Natural killer cell (primary cell): Measurements from ENCODE around the gene ZFAND2B. TPM values are rescaled to one million over a fixed set of nuclear protein-coding genes. Genes with fewer than 3 reads are reported as not detected.

Experiments used
- ATAC-seq, 3 donors: fragments of 150-1000 bp in 2 of 3; fragments of 200-7000 bp in 1 of 3; cut with Tn5 transposase; 1 replicate in 1 of 3; 2 replicates in 2 of 3; pipeline ENCODE4 v1.10.0; 2021; ENCODE audit warnings: mild to moderate bottlenecking in 2 of 3, moderate library complexity in 2 of 3
- DNase-seq, 2 donors: peaks; one replicate each; pipeline versions ENCODE4 v3.0.0 to v3.0.0-alpha.2; 2013 to 2021; ENCODE audit warnings: mixed read lengths in 1 of 2
- H3K27ac ChIP-seq: one replicate; pipeline ENCODE4 v1.5.1; 2013; ENCODE audit warnings: mild to moderate bottlenecking, low read length
- H3K27me3 ChIP-seq: one replicate; pipeline ENCODE4 v1.6.1; 2013; ENCODE audit warnings: low read length; ENCODE audit not compliant: control insufficient read depth, insufficient read depth
- H3K36me3 ChIP-seq: one replicate; pipeline ENCODE4 v1.6.1; 2013; ENCODE audit warnings: low read length; ENCODE audit not compliant: control insufficient read depth, insufficient read depth
- H3K4me1 ChIP-seq: one replicate; pipeline ENCODE4 v1.6.1; 2013; ENCODE audit warnings: low read length; ENCODE audit not compliant: control insufficient read depth, insufficient read depth
- H3K4me3 ChIP-seq: one replicate; pipeline ENCODE4 v1.5.1; 2013; ENCODE audit warnings: low read length
- H3K9me3 ChIP-seq: one replicate; pipeline ENCODE4 v1.6.1; 2013; ENCODE audit warnings: low read length; ENCODE audit not compliant: control insufficient read depth, insufficient read depth
- H3K27ac Mint-ChIP-seq, 2 donors: one replicate each; pipeline ENCODE4 v1.8.0; 2022; ENCODE audit warnings: mild to moderate bottlenecking in 2 of 2, mixed read lengths in 2 of 2, moderate library complexity in 1 of 2
- H3K27me3 Mint-ChIP-seq, 2 donors: one replicate each; pipeline ENCODE4 v1.8.0; 2022; ENCODE audit warnings: low read depth in 2 of 2, mixed read lengths in 2 of 2
- H3K36me3 Mint-ChIP-seq: one replicate; pipeline ENCODE4 v1.8.0; 2022; ENCODE audit warnings: mixed read lengths
- H3K4me1 Mint-ChIP-seq, 2 donors: one replicate each; pipeline ENCODE4 v1.8.0; 2022; ENCODE audit warnings: mixed read lengths in 2 of 2
- H3K4me3 Mint-ChIP-seq: one replicate; pipeline ENCODE4 v1.8.0; 2022; ENCODE audit warnings: mild to moderate bottlenecking, moderate library complexity, mixed read lengths
- H3K9me3 Mint-ChIP-seq, 2 donors: one replicate each; pipeline ENCODE4 v1.8.0; 2022; ENCODE audit warnings: mixed read lengths in 2 of 2
- WGBS: methylation state at CpG from one replicate; pipeline ENCODE4 v1.1.7; 2013; ENCODE audit warnings: missing lambda C conversion rate; ENCODE audit not compliant: insufficient coverage; 5-methylcytosine and 5-hydroxymethylcytosine counted together
- intact Hi-C: fragments of 100-400 bp; cut with micrococcal nuclease; formaldehyde crosslinking; loops from one replicate; pipeline ENCODE4 v1.14.2; 2022
- total RNA-seq, 4 donors: library from RNA; stranded (reverse); fragments of 120-200 nt in 1 of 4; gene quantifications; one replicate each; pipeline versions ENCODE4 v1.2.3 to v1.2.4, GENCODE V29; 2013 to 2022
- TF ChIP-seq, protein P1 (sequence below): fragments of 200-600 bp; IDR thresholded peaks from one replicate; pipeline ENCODE4 v1.8.0; 2022; ENCODE audit warnings: antibody characterized with exemption

ZFAND2B gene
- total RNA-seq, 3 donors from 2014 or later (not counting 1 experiment from before 2014, with no cell fraction given): 67.6 to 84.0 (median 83.4) TPM

DNA sequence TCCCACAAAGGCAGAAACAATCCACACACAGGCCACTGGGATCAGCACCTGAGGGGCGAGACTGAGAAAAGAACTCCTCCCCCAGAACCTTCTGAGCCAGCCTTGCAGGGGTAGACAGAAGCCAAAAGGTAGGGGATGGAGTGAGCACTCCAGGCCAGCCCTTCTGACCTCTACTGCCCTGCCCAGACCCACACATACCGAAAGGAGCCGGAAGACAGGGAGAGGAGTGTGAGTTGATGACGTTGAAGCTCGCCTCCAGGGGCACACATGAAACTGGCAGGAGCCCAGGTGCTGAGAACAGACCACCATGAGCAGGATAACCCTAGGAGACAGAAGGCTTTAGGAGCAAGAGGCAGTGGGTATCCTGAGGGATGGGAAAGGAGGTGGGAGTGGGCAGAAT, 38.6 kb upstream of the ZFAND2B start:
- no peak for ATAC-seq
- intact Hi-C loops: no loop called here
- H3K36me3 Mint-ChIP-seq: no peaks in the 10 kb centered on the region

DNA sequence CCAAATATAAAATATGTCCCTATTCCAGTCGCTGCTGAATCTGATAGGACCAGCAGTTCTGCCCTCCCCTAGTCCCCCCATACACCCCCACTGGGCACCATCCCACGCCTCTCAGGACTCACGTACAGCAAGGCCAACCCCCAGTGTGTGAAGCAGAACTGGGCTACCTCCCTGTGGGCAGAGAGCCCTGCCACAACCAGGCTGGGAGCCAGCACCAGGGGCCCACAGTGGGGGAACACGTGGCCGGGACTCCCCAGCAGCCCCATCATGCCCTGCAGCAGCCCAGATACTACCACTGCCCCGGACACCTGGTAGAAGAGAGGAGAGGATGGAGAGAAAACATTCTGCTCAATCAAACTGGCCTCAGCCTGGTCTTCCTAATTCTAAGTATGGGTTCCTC, 38.1 kb upstream of the ZFAND2B start:
- DNase-seq (no peak), ATAC-seq (no peak)
- intact Hi-C loops: no loop called here
- H3K27me3 Mint-ChIP-seq: no peaks in the 10 kb centered on the region
- WGBS: 41% methylated on average over 5 of the region's 6 CpGs
- no peaks in the 10 kb centered on the region for H3K27me3 ChIP-seq
- H3K9me3 ChIP-seq: no peaks in the 10 kb centered on the region
- no peaks in the 10 kb centered on the region for H3K9me3 Mint-ChIP-seq
- no peak overlapping the region for H3K27ac Mint-ChIP-seq
- peaks cover 20% of the 10 kb centered on the region for H3K36me3 ChIP-seq
- H3K4me1 Mint-ChIP-seq: peaks cover 5 to 18% of the 10 kb centered on the region in 2 donors
- H3K4me3 Mint-ChIP-seq: no peak overlapping the region
- TF ChIP-seq, protein P1, sequence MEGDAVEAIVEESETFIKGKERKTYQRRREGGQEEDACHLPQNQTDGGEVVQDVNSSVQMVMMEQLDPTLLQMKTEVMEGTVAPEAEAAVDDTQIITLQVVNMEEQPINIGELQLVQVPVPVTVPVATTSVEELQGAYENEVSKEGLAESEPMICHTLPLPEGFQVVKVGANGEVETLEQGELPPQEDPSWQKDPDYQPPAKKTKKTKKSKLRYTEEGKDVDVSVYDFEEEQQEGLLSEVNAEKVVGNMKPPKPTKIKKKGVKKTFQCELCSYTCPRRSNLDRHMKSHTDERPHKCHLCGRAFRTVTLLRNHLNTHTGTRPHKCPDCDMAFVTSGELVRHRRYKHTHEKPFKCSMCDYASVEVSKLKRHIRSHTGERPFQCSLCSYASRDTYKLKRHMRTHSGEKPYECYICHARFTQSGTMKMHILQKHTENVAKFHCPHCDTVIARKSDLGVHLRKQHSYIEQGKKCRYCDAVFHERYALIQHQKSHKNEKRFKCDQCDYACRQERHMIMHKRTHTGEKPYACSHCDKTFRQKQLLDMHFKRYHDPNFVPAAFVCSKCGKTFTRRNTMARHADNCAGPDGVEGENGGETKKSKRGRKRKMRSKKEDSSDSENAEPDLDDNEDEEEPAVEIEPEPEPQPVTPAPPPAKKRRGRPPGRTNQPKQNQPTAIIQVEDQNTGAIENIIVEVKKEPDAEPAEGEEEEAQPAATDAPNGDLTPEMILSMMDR: no peak
- no peak overlapping the region for H3K4me3 ChIP-seq
- no peak overlapping the region for H3K27ac ChIP-seq
- H3K36me3 Mint-ChIP-seq: no peaks in the 10 kb centered on the region
- no peaks in the 10 kb centered on the region for H3K4me1 ChIP-seq

More for the DNA sequence above, 38.6 kb upstream of the ZFAND2B start:
- Histone ChIP-seq H3K4me1 (no peaks in the 10 kb centered on the region), H3K27ac (no peak overlapping the region), H3K9me3 (no peaks in the 10 kb centered on the region), H3K27me3 (no peaks in the 10 kb centered on the region), H3K36me3 (peaks cover 15% of the 10 kb centered on the region), H3K4me3 (no peak overlapping the region)
- Mint-ChIP-seq H3K27me3 (no peaks in the 10 kb centered on the region), H3K4me3 (no peak overlapping the region), H3K27ac (no peak overlapping the region), H3K4me1 (peaks cover 5 to 14% of the 10 kb centered on the region in 2 donors), H3K9me3 (no peaks in the 10 kb centered on the region)
- TF ChIP-seq, protein P1: no peak
- DNase-seq: no peak
- 86% methylated on average over 5 of the region's 5 CpGs for WGBS

DNA sequence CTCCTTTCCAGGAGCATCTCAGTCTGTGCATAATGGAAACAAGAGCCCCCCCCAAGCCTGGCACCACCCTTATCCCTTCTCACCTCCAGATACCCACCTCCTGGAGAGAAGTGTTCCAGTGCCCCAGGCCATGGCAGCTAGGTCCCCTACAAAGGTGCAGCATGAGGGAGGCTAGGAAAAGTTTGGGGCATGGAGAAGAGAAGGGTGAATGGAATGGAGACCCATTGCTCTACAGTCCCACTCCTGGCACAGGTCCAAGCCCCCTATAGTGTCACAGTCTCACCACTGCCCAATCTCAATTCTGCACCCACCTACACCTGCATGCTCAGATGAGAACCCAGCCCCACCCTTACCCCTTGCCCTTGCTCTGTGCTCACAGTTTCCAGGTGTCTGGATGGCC, 37.6 kb upstream of the ZFAND2B start:
- TF ChIP-seq, protein P1: no peak
- no peaks in the 10 kb centered on the region for H3K27me3 ChIP-seq
- intact Hi-C loops: no loop called here
- ATAC-seq: no peak
- DNase-seq: no peak
- H3K9me3 ChIP-seq: no peaks in the 10 kb centered on the region
- Mint-ChIP-seq H3K4me3 (no peak overlapping the region), H3K9me3 (no peaks in the 10 kb centered on the region), H3K27ac (no peak overlapping the region), H3K36me3 (peaks cover 3% of the 10 kb centered on the region), H3K27me3 (no peaks in the 10 kb centered on the region), H3K4me1 (peaks cover 8 to 20% of the 10 kb centered on the region in 2 donors)
- peaks cover 24% of the 10 kb centered on the region for H3K36me3 ChIP-seq
- no peak overlapping the region for H3K27ac ChIP-seq
- H3K4me1 ChIP-seq: no peaks in the 10 kb centered on the region
- H3K4me3 ChIP-seq: no peak overlapping the region

DNA sequence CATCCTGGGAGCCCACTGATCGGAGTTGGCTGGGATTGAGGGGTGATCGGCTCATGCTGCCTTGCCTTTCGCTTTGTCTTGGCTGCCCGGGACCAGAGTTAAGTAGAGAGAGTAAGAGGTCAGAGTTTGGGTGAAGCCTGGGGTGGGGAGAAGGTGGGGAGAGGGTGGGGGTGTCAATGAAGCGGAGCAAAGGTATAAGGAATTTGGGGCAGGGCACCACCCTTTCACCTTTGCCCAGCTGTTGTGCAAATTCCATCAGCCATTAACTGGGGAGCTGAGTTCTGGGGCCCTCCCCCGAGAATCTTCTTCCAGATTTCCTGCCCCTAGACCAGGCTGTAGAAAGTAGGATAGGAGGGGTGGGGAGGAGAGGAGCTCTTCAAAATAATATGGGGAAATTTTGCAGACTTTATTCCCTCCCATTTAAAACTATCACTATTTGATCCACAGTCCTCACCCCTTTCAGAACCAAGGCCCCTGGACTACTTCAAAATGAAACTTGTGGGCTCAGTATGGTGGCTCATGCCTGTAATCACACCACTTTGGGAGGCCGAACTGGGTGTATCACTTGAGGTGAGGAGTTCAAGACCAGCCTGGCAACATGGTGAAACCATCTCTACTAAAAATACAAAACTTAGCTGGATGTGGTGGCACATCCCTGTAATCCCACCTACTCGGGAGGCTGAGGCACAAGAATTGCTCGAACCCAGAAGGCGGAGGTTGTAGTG, 36.5 kb upstream of the ZFAND2B start, which contains the start of gene SLC23A3:
TSS of gene SLC23A3 (minus strand) at position 100 of the 725 bp plus-strand sequence. CDS start at position 55, 45 bp downstream.
- Mint-ChIP-seq H3K4me3 (no peak within 1 kb of the TSS), H3K36me3 (peaks cover 9% of the 10 kb centered on the region), H3K27ac (no peak within 1 kb of the TSS), H3K27me3 (no peaks in the 10 kb centered on the region), H3K4me1 (peaks cover 15 to 28% of the 10 kb centered on the region in 2 donors), H3K9me3 (no peaks in the 10 kb centered on the region)
- TF ChIP-seq, protein P1: no peak
- H3K27me3 ChIP-seq: no peaks in the 10 kb centered on the region
- peaks cover 6% of the 10 kb centered on the region for H3K4me1 ChIP-seq
- WGBS: 93% methylated on average over 9 of the region's 10 CpGs
- DNase-seq (no peak), ATAC-seq (no peak)
- no peak within 1 kb of the TSS for H3K27ac ChIP-seq
- H3K4me3 ChIP-seq: no peak within 1 kb of the TSS
- intact Hi-C loops: loop anchor here (10.0 kb wide), 1 partner anchor 215 kb away; the partner anchor contains the start of gene DNPEP
- H3K36me3 ChIP-seq: peaks cover 35% of the 10 kb centered on the region
- no peaks in the 10 kb centered on the region for H3K9me3 ChIP-seq
